ENCODE data around the gene PPM1A.

Gene PPM1A

DNA sequence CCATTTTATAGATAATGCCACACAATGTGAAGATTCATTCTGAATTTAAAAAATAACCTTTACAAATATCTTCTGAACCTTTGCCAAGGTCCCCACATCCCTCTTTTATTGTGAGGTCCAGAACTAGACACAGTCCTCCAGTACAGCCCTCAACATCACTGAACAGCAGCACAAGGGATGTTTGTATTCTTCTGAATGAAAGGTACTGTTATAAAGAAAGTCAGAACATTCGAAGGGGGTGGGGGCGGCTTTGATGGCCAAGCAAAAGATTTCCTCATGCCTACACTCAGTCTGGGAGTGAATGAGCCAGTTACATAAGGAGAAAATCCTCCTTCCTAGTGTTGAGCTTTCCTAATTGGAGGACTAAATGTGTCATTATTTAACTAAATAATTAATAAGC lies 77.3 kb downstream of the PPM1A start:
- no peak for DNase-seq

GRCh38 chr14:60327447-60328331 lies 78.7 kb downstream of the PPM1A start:
- DNase-seq, result no peak

GRCh38 chr14:60328583-60328982 lies 79.6 kb downstream of the PPM1A start:
- DNase-seq, result no peak

GRCh38 chr14:60329274-60329673 lies 80.3 kb downstream of the PPM1A start:
- no peak for DNase-seq

DNA sequence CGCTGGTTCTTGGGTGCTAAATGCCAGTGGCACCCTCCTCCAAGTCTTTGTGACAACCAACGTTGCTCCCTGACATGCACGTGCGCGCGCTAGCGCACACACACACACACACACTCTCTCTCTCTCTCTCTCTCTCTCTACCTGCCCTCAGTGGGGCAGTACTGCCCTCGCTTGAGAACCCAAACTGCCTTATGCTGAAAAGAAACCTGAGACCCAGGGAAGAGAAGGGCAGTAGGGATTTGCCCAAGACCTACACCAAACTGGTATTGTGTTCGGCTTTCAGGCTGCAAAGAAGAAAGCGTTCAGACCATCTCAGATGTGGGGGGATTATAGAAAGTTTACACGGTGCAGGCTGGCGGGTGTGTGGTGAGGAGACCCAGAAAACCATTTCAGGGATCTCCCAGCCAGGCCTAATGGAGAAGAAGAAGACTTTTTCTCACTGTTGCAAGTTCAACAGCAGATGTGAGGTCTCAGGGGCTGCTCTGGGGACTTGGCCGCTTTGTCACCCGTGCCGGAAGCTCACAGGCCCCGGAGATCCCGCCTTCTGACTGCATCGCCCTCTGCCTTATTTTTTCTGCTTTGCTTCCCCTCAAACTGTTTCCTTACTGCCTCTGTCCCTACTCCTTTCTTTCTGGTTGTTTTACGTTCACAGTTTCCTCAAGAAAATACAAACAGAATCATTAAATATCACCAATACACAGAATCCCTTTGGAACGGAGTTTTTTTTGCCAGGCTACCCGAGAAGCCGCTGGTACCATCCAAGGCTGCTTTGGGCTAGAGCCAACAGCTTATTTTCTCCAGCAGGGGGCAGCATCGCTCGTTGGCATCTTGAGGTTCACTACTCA lies 82.4 kb downstream of the PPM1A start:
- DNase-seq, result peak; percentile 69

- DNase-seq, result no peak
Measured at GRCh38 chr14:60332046-60332399, 83.0 kb downstream of the PPM1A start.

- no peak for DNase-seq
Measured at GRCh38 chr14:60332869-60333268, 83.8 kb downstream of the PPM1A start.

GRCh38 chr14:60339571-60339970 lies 90.5 kb downstream of the PPM1A start:
- DNase-seq, result no peak

- no peak for DNase-seq
Measured at GRCh38 chr14:60343571-60344071, 94.6 kb downstream of the PPM1A start.

- no peak for DNase-seq
Measured at GRCh38 chr14:60344751-60345150, 95.7 kb downstream of the PPM1A start.

DNA sequence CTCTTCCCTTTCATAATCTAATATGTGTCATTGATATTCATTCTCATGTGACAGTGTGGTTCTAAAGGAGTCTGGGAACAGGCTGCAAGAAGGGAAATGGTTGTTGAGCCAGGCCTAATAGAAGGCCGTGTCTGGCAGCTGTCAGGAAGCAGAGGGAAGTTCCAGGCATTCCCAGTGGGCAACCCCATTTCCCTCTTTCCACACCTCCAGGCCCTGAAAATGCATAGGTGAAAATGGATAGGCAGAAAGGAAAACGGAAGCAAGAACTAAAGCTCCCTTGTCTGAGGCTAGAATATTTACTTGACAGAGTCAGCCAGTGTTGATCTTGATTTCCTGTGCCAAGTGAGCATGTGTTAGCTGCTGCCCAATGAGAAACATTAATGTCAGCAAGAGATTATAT lies 97.7 kb downstream of the PPM1A start:
- DNase-seq, result no peak

DNA sequence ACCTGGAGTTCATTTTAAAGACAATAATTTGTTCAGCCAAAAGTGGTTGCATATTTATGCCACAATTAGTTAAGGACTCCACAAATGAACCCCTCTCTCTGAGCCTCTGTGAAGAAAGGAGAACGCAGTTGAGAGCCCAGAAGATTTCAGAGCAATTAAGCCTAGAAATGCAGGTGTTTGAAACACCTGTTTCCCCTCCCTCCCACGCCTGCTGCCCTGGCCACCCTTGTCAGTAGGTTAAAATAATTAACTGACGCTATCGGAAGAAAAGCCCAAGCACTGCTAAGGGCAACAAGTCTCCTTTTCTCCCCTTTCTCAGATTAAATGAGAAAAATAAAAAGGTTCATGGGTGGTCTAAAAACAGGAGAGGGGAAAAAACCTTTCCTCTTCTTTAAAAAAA lies 99.2 kb downstream of the PPM1A start:
- DNase-seq, result no peak
